ENCODE data around the gene ALPK1.
"Not testable (repeated sequence)": the region's sequence is repeated elsewhere in the genome, so short reads cannot be mapped to it uniquely, and the experiment has no call there.

Gene ALPK1

GRCh38 chr4:112451104-112451503 lies 153.9 kb downstream of the ALPK1 start:
- no peak for DNase-seq (ENCODE audit: low read depth)
- no peak overlapping the region for H3K4me3 ChIP-seq (ENCODE audit: low read depth, low read length)
- in situ Hi-C loops (cut with HindIII; ENCODE audit: low sequenced_read_pairs) = no loop called here
- no peak for TF ChIP-seq CTCF (IDR thresholded peaks at IDR 0.05; ENCODE audit: low read depth, low read length, missing control alignments)

- in situ Hi-C loops (cut with HindIII; ENCODE audit: low sequenced_read_pairs) = no loop called here
- TF ChIP-seq CTCF (IDR thresholded peaks at IDR 0.05; ENCODE audit: low read depth, low read length, missing control alignments) = no peak
- H3K4me3 ChIP-seq (ENCODE audit: low read depth, low read length) = no peak overlapping the region
- DNase-seq (ENCODE audit: low read depth) = no peak
These were observed 154.7 kb downstream of the ALPK1 start for GRCh38 chr4:112451831-112452230.

- TF ChIP-seq CTCF (IDR thresholded peaks at IDR 0.05; ENCODE audit: low read depth, low read length, missing control alignments) = no peak
- DNase-seq (ENCODE audit: low read depth) = no peak
- H3K4me3 ChIP-seq (ENCODE audit: low read depth, low read length) = no peak overlapping the region
- in situ Hi-C loops (cut with HindIII; ENCODE audit: low sequenced_read_pairs) = no loop called here
These were observed 156.2 kb downstream of the ALPK1 start for GRCh38 chr4:112453321-112453720.

GRCh38 chr4:112472318-112472717 lies 175.1 kb downstream of the ALPK1 start:
- DNase-seq (ENCODE audit: low read depth) = no peak
- H3K4me3 ChIP-seq (ENCODE audit: low read depth, low read length) = no peak overlapping the region
- in situ Hi-C loops (cut with HindIII; ENCODE audit: low sequenced_read_pairs) = no loop called here
- TF ChIP-seq CTCF (IDR thresholded peaks at IDR 0.05; ENCODE audit: low read depth, low read length, missing control alignments) = no peak

GRCh38 chr4:112473985-112474384 lies 176.8 kb downstream of the ALPK1 start:
- in situ Hi-C loops (cut with HindIII; ENCODE audit: low sequenced_read_pairs) = no loop called here
- DNase-seq (ENCODE audit: low read depth) = no peak
- TF ChIP-seq CTCF (IDR thresholded peaks at IDR 0.05; ENCODE audit: low read depth, low read length, missing control alignments) = no peak
- H3K4me3 ChIP-seq (ENCODE audit: low read depth, low read length) = no peak overlapping the region

- no peak for DNase-seq (ENCODE audit: low read depth)
- in situ Hi-C loops (cut with HindIII; ENCODE audit: low sequenced_read_pairs) = no loop called here
- H3K4me3 ChIP-seq (ENCODE audit: low read depth, low read length) = no peak overlapping the region
- TF ChIP-seq CTCF (IDR thresholded peaks at IDR 0.05; ENCODE audit: low read depth, low read length, missing control alignments) = no peak
These were observed 188.8 kb downstream of the ALPK1 start for GRCh38 chr4:112485930-112486329.

- DNase-seq (ENCODE audit: low read depth); in situ Hi-C loops (cut with HindIII; ENCODE audit: low sequenced_read_pairs); H3K4me3 ChIP-seq (ENCODE audit: low read depth, low read length): not testable (repeated sequence)
These were observed 193.6 kb downstream of the ALPK1 start for GRCh38 chr4:112490808-112491207.
